Ishikawa (cell line): Measurements from ENCODE around the gene STK38.

Source experiments
- CEBPB ChIP-seq: IDR thresholded peaks from 2 replicates; pipeline ENCODE4 v1.6.1; 2012
- CREB1 ChIP-seq: IDR thresholded peaks from 2 replicates; pipeline ENCODE4 v1.6.1; 2012; ENCODE audit warnings: low read depth
- EGR1 ChIP-seq: IDR thresholded peaks from 2 replicates; pipeline ENCODE4 v1.6.1; 2012
- EP300 ChIP-seq: IDR thresholded peaks from 2 replicates; pipeline ENCODE4 v1.6.1; 2012; ENCODE audit warnings: borderline replicate concordance
- FOXM1 ChIP-seq: IDR thresholded peaks from 2 replicates; pipeline ENCODE4 v1.6.1; 2012; ENCODE audit warnings: low read depth, borderline replicate concordance
- MAX ChIP-seq: IDR thresholded peaks from 2 replicates; pipeline ENCODE4 v1.6.1; 2012
- NFIC ChIP-seq: IDR thresholded peaks from 2 replicates; pipeline ENCODE4 v1.6.1; 2012
- RAD21 ChIP-seq: IDR thresholded peaks from 2 replicates; pipeline ENCODE4 v1.6.1; 2012; ENCODE audit warnings: low read depth
- REST ChIP-seq: IDR thresholded peaks from 2 replicates; pipeline ENCODE4 v1.6.1; 2012; ENCODE audit warnings: low read depth, mild to moderate bottlenecking
- TAF1 ChIP-seq: IDR thresholded peaks from 2 replicates; pipeline ENCODE4 v1.6.1; 2012; ENCODE audit warnings: low read depth, mild to moderate bottlenecking
- TCF12 ChIP-seq: IDR thresholded peaks from 2 replicates; pipeline ENCODE4 v1.6.1; 2012; ENCODE audit warnings: low read depth
- TEAD4 ChIP-seq: IDR thresholded peaks from 2 replicates; pipeline ENCODE4 v1.6.1; 2012
- USF1 ChIP-seq: IDR thresholded peaks from 2 replicates; pipeline ENCODE4 v1.6.1; 2012
- YY1 ChIP-seq: IDR thresholded peaks from 2 replicates; pipeline ENCODE4 v1.6.1; 2012; ENCODE audit warnings: low read depth
- ZBTB7A ChIP-seq: IDR thresholded peaks from 2 replicates; pipeline ENCODE4 v1.6.1; 2012; ENCODE audit warnings: low read depth

STK38 gene

GRCh38 chr6:36504181-36504580 lies 43.1 kb downstream of the STK38 start:
- TF ChIP-seq CREB1 (no peak), FOXM1 (no peak), NFIC (no peak), ZBTB7A (no peak), TCF12 (no peak), USF1 (no peak), RAD21 (no peak), TEAD4 (no peak), TAF1 (no peak), EGR1 (no peak), CEBPB (no peak), REST (no peak), EP300 (no peak)

GRCh38 chr6:36501686-36502085 lies 45.6 kb downstream of the STK38 start:
- TF ChIP-seq CREB1 (no peak), TCF12 (no peak), MAX (no peak), TEAD4 (no peak), YY1 (no peak), NFIC (no peak), USF1 (no peak), REST (no peak), ZBTB7A (no peak), FOXM1 (no peak), EGR1 (no peak), TAF1 (no peak), EP300 (no peak), CEBPB (no peak), RAD21 (no peak)

- TF ChIP-seq FOXM1 (no peak), REST (no peak), EGR1 (no peak), RAD21 (no peak), USF1 (no peak), TEAD4 (no peak), EP300 (no peak), NFIC (no peak), TAF1 (no peak)
These were observed 47.4 kb downstream of the STK38 start for GRCh38 chr6:36499918-36500317.

- TF ChIP-seq REST, result no peak
- no peak for TF ChIP-seq RAD21
- TF ChIP-seq CEBPB, result no peak
- TF ChIP-seq ZBTB7A, result no peak
- TF ChIP-seq TAF1, result no peak
- no peak for TF ChIP-seq USF1
- TF ChIP-seq TCF12, result no peak
- no peak for TF ChIP-seq EGR1
These were observed 52.2 kb downstream of the STK38 start for GRCh38 chr6:36495086-36495485.
